Ovary (tissue), 3 donors: ENCODE measurements around the gene CCIN.

ENCODE experiments used
- POLR2A ChIP-seq: fragments of 450-650 bp; IDR thresholded peaks from one replicate; pipeline ENCODE4 v1.6.1; 2017; ENCODE audit warnings: antibody characterized with exemption, mild to moderate bottlenecking, moderate library complexity
- TF ChIP-seq, protein P1 (sequence below), 3 donors: fragments of 450-650 bp in 2 of 3; fragments of 200-600 bp in 1 of 3; IDR thresholded peaks; one replicate each; pipeline versions ENCODE4 v1.5.1 to v1.8.0; 2016 to 2022; ENCODE audit warnings: antibody characterized with exemption in 3 of 3, mild to moderate bottlenecking in 1 of 3
- donor health status: DM: no; HTN: no; CAD: no.

DNA sequence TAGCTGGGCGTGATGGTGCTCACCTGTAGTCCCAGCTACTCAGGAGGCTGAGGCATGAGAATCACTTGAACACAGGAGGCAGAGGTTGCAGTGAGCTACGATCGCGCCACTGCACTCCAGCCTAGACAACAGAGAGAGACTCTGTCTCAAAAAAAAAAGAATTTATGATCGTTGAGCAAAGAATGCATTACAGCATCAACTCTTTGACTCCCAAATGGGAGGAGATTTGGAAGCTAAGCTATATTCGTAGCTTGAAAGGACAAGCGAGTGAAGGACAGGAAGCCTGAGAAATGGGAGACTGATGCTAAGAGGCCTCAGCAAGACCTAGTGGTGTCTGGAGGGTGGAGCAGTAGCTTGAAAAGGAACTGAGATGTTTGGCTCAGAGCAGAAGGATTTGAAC, 10.3 kb upstream of the CCIN start:
- TF ChIP-seq POLR2A = no peak
- TF ChIP-seq, protein P1, sequence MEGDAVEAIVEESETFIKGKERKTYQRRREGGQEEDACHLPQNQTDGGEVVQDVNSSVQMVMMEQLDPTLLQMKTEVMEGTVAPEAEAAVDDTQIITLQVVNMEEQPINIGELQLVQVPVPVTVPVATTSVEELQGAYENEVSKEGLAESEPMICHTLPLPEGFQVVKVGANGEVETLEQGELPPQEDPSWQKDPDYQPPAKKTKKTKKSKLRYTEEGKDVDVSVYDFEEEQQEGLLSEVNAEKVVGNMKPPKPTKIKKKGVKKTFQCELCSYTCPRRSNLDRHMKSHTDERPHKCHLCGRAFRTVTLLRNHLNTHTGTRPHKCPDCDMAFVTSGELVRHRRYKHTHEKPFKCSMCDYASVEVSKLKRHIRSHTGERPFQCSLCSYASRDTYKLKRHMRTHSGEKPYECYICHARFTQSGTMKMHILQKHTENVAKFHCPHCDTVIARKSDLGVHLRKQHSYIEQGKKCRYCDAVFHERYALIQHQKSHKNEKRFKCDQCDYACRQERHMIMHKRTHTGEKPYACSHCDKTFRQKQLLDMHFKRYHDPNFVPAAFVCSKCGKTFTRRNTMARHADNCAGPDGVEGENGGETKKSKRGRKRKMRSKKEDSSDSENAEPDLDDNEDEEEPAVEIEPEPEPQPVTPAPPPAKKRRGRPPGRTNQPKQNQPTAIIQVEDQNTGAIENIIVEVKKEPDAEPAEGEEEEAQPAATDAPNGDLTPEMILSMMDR (IDR thresholded peaks at IDR 0.05) = no peak
